Activated T-cell treated with anti-CD3 and anti-CD28 coated beads, Interleukin-2, amount 50 U/mL, for 48 hours (primary cell): ENCODE results near the gene ASCL4.

Experiments
- DNase-seq, 2 experiments: peaks; one replicate each; pipeline ENCODE4 v3.0.0-alpha.2; 2020

The ASCL4 gene

DNA sequence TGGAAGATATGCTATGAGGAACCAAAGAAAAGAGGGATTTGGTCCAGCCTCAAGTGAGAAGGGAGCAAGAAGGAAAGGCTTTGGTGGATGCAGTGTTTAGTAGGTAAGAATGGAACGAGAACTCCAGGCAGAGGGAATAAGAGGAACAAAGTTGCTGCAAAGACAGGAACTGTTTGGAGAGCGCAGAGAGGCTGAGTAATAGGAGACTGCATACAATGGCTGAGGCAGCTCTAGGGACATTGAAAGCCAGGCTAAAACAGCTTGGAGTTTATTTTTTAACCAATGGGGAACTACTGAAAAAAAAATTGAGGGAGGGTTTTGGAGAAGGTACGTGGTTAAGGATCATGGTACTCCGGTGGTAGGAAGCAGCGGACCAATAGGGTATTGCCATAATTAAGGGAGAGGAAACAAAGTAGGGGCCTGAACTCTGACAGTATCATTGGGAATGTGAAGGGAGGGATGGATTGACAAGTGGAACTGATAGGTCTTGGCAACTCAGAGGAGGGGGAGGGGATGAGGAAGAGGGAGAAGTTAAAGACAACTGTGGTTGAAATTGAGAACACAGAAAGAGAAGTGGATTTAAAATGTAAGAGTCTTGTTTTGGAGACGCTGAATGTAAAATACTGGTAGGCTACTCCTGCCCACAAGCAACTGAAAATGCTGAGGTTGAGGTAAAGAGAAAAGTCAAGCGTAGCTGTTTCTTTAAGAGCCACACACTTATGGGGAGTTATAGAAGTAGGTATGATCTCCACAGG, 4.8 kb downstream of the ASCL4 start:
- DNase-seq: no peak

DNA sequence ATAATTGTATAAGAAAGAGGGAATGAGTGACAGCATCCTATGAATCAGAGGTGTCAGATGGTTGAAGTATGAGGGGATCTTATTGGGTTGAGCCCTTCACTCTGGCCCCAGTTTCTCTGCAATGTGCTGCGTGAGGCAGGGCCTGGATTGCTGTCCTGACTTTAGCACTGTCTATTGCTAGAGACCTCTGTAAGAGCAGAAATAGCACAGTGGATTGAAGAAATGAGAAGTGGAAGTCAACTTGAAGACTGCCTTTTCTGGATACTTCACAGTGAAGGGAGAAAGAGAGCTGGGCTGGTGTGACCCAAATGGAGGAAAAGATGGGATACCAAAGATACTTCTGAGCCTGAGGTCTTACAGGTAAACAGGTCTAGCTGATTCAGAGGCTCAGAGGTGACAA, 5.8 kb downstream of the ASCL4 start:
- no peak for DNase-seq

GRCh38 chr12:107782067-107782466, 7.6 kb downstream of the ASCL4 start:
- no peak for DNase-seq

DNA sequence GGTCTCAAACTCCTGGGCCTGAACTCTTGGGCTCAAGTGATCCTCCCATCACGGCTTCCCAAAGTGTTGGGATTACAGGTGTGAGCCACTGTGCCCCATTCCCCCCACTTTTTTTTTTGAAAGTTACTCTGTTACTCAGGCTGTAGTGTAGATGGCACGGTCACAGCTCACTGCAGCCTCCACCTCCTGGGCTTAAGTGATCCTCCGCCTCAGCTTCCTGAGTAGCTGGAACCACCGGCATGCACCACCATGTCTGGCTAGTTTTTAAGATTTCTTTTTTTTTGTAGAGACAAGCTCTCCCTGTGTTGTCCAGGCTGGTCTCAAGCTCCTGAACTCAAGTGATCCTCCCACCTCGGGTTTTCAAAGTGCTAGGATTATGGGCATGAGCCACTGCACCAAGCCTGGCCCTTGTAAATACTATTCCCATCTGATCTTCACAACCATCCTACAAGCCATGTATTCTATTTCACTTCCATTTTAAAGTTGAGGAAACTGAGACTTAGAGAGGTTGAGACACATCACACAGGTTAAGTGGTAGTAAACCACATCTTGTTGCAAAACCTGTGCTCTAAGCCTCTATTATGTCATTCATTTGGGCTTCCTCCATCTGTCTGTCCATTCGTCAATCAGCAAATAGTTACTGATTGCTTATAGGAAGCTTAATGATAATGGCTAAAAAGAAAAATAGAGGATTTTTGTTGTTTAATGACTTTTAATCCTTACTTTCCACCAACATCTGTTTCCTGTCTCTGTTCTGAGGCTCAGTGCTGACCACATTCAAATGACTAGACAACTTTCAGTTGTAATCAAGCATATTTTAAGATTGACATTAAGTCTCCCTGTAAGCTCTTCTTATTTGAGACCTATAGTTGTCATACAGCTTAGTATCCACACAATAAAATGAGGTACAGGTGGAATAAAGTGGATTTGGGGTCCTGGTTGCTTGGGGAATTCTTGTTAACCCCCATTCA, 9.2 kb downstream of the ASCL4 start:
- no peak for DNase-seq

- DNase-seq: no peak
These were observed 13.8 kb downstream of the ASCL4 start for GRCh38 chr12:107788281-107788680.

DNA sequence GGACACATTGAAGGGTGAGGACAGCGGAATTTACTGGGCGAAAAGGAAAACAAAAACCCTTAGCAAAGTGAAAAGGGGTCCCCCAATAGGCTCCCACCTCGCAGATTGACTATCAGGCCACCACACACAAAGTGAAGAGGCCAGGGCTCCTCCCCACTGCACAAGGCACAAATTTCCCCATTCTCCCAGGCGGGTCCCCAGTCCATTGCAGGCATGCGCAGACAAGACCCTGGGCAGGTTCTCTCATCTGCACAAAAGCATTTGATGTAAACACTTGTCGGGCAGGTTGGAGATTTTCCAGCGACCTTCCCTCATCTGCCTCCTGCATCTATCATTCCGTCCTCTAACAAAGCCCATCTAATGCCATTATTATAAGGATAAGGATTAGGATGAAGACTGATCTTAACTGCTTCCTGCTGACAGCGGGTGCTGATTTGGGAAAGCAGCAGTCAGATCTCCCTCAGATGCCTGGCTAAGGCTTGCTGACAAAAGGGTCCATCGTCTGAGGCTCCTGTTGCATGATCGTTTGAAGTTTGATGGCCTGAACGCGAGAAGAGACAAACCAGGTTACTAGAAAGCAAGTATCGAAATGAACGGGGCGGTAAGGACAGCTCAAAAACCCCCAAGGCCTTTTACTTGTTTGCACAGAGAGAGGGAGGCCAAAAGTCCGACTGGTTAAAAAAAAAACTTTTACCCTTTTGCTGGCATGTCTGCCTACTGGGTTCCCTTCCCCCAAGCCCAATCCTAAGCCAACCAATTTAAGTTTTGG, 14.4 kb downstream of the ASCL4 start:
- DNase-seq: no peak

DNA sequence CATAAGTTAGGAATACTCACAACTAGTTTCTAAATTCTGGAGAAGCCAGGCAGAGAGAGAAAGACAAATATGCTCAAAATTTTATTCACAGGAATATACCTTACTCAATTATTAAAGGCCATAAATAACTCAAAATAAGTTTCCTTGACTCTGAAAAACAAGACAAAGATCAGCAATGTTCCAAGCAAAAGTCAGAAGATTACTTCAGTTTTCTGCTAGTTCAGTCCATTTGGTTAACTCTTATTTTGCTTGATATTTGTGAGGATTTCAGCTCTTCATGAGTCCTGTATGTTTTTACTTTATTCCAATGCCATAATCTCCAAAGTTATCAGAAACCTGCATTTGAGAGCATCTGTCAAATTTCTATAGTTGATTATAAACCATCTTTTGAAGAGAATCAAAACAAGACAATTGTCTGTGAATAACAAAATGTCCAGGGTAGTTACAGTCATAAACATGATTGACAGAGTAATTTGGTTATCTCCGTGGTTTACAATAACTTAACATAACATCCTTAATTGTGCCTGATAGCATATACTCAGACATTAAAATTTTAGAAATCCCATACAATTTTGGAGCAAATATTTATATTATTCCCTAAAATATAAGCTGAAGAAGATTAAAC, 17.1 kb downstream of the ASCL4 start:
- no peak for DNase-seq

DNA sequence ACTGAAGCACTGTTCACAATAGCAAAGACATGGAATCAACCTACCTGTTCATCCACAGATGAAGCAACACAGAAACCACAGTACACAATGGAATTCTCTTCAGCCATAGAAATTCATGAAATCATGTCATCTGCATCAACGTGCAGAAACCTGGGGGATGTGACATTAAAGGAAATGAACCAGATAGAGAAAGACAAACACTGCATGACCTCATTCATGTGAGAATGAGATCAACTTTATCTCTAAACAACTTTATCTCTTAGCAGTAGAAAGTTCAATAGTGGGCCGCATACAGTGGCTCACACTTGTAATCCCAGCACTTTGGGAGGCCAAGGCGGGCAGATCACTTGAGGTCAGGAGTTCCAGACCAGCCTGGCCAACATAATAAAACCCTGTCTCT, 19.9 kb downstream of the ASCL4 start:
- DNase-seq: no peak

- DNase-seq: no peak
These were observed 24.1 kb downstream of the ASCL4 start for GRCh38 chr12:107798580-107798979.

GRCh38 chr12:107801150-107801549, 26.6 kb downstream of the ASCL4 start:
- DNase-seq: no peak

GRCh38 chr12:107803092-107803491, 28.6 kb downstream of the ASCL4 start:
- DNase-seq: no peak

DNA sequence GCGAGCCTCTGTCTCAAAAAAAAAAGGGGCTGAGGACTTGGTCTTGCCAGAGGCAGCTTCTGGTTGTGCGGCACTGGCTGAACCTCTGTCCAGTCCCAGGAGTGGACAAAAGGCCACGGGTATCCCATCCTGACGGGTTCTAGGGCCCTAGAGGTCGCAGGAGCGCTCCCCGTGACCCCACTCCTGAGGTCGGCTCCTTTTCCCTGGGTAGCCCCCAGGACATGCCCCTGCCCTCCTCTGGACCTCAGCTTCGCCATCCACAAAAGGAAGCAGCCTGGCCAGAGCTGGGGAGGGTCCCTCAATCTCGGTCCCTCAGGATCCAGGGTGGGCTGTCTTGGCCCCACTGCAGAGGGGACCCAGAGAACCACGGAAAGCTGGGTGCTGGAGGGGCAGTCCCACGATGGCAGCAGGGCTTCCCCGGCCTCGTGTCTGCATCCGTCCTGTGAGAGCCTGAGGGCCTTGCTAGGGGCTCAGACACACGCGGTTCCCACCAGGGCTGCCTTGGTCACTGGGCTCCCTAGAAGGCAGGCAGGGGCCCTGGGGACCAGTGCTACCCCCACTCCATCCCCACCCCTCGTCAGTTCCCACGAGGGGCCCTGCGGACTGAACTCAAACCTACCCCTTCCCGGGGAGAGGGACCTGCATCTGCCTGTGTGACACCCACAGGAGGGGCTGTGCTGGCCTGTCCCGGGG, 31.1 kb downstream of the ASCL4 start:
- no peak for DNase-seq

GRCh38 chr12:107807471-107808150, 33.1 kb downstream of the ASCL4 start:
- DNase-seq: no peak

GRCh38 chr12:107817250-107817649, 42.7 kb downstream of the ASCL4 start:
- DNase-seq: no peak

DNA sequence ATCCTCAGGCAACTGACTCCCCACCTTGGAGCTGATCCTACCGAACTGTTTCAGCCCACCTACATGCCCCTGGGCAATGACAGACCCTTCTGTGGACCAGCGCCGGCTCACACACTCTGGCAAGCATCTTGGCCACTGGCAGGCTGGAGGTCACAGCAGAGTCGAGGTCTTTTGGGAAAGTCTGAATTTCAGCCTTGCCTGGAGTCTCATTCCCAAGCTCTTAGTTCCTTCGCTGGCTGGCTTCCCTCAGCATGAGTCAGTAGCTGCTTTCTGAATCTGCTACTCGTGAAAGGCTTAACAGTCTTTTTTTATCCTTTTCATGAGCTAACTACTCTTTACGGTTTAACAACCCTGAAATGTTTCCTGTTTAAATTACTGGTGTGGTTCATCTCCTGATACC, 44.5 kb downstream of the ASCL4 start:
- no peak for DNase-seq

- no peak for DNase-seq
These were observed 47.9 kb downstream of the ASCL4 start for GRCh38 chr12:107822356-107822755.
